ENCODE results near the gene FUT1.
"Not testable (repeated sequence)": the region's sequence is repeated elsewhere in the genome, so short reads cannot be mapped to it uniquely, and the experiment has no call there.

Gene FUT1

GRCh38 chr19:48718106-48718505, 34.3 kb downstream of the FUT1 start:
- DNase-seq (ENCODE audit: low spot score), result not testable (repeated sequence)

GRCh38 chr19:48716562-48717291, 35.7 kb downstream of the FUT1 start:
- no peak for DNase-seq (ENCODE audit: low spot score)

- no peak for DNase-seq (ENCODE audit: low spot score)
Measured at GRCh38 chr19:48715681-48716171, 36.7 kb downstream of the FUT1 start.

GRCh38 chr19:48714759-48715675, 37.4 kb downstream of the FUT1 start:
- DNase-seq (ENCODE audit: low spot score), result no peak

GRCh38 chr19:48713864-48714755, 38.3 kb downstream of the FUT1 start:
- DNase-seq (ENCODE audit: low spot score), result peak; percentile 99

GRCh38 chr19:48713041-48713863, 39.2 kb downstream of the FUT1 start:
- DNase-seq (ENCODE audit: low spot score), result peak; percentile 38

GRCh38 chr19:48711106-48711662, 41.3 kb downstream of the FUT1 start:
- DNase-seq (ENCODE audit: low spot score), result no peak

GRCh38 chr19:48708471-48708870, 44.0 kb downstream of the FUT1 start:
- no peak for DNase-seq (ENCODE audit: low spot score)

- DNase-seq (ENCODE audit: low spot score), result no peak
Measured at GRCh38 chr19:48705431-48705830, 47.0 kb downstream of the FUT1 start.

GRCh38 chr19:48703316-48703715, 49.1 kb downstream of the FUT1 start:
- DNase-seq (ENCODE audit: low spot score), result no peak

GRCh38 chr19:48702701-48703100, 49.7 kb downstream of the FUT1 start:
- no peak for DNase-seq (ENCODE audit: low spot score)

- no peak for DNase-seq (ENCODE audit: low spot score)
Measured at GRCh38 chr19:48698046-48698445, 54.4 kb downstream of the FUT1 start.
